H9 (cell line): Measurements from ENCODE around the gene MGLL. TPM values are rescaled to one million over a fixed set of nuclear protein-coding genes. Genes with fewer than 3 reads are reported as not detected.

ENCODE experiments used
- DNase-seq: peaks from one replicate; pipeline ENCODE4 v3.0.0-alpha.2; 2017
- H2AFZ ChIP-seq: one replicate; pipeline ENCODE4 v1.6.1; 2013; ENCODE audit warnings: mild to moderate bottlenecking, low read length, control low read depth, moderate library complexity
- H2AK5ac ChIP-seq: 2 replicates; pipeline ENCODE4 v1.6.1; 2013; ENCODE audit warnings: low read length, control low read depth, mixed read lengths; ENCODE audit not compliant: insufficient read length
- H2BK120ac ChIP-seq: one replicate; pipeline ENCODE4 v1.6.1; 2013; ENCODE audit warnings: low read depth, mild to moderate bottlenecking, low read length, control low read depth, inconsistent platforms; ENCODE audit not compliant: poor library complexity, severe bottlenecking
- H2BK12ac ChIP-seq: 2 replicates; pipeline ENCODE4 v1.6.1; 2013; ENCODE audit warnings: low read length, control low read depth, mixed read lengths, low read depth; ENCODE audit not compliant: insufficient read length
- H2BK15ac ChIP-seq: 2 replicates; pipeline ENCODE4 v1.6.1; 2013; ENCODE audit warnings: low read depth, low read length, control low read depth
- H2BK20ac ChIP-seq: one replicate; pipeline ENCODE4 v1.6.1; 2013; ENCODE audit warnings: low read depth, mild to moderate bottlenecking, low read length, control low read depth, inconsistent platforms; ENCODE audit not compliant: poor library complexity, severe bottlenecking
- H2BK5ac ChIP-seq: 2 replicates; pipeline ENCODE4 v1.6.1; 2013; ENCODE audit warnings: low read length, control low read depth, mixed read lengths; ENCODE audit not compliant: insufficient read length
- H3K14ac ChIP-seq: 2 replicates; pipeline ENCODE4 v1.6.1; 2013; ENCODE audit warnings: low read length, control low read depth; ENCODE audit not compliant: insufficient read depth
- H3K18ac ChIP-seq: 2 replicates; pipeline ENCODE4 v1.6.1; 2013; ENCODE audit warnings: low read depth, mild to moderate bottlenecking, mixed read lengths, low read length, control low read depth; ENCODE audit not compliant: insufficient read length
- H3K23ac ChIP-seq: 2 replicates; pipeline ENCODE4 v1.6.1; 2013; ENCODE audit warnings: low read length, control low read depth, mixed read lengths, low read depth; ENCODE audit not compliant: insufficient read length
- H3K23me2 ChIP-seq: 2 replicates; pipeline ENCODE4 v1.6.1; 2013; ENCODE audit warnings: low read depth, mild to moderate bottlenecking, mixed read lengths, low read length, control low read depth; ENCODE audit not compliant: insufficient read length, poor library complexity, severe bottlenecking
- H3K27ac ChIP-seq: 2 replicates; pipeline ENCODE4 v1.5.1; 2013; ENCODE audit warnings: low read length, control low read depth, mixed read lengths, low read depth; ENCODE audit not compliant: insufficient read length
- H3K27me3 ChIP-seq: 2 replicates; pipeline ENCODE4 v1.6.1; 2013; ENCODE audit warnings: low read length, control low read depth, inconsistent platforms; ENCODE audit not compliant: insufficient read depth
- H3K4ac ChIP-seq: 2 replicates; pipeline ENCODE4 v1.6.1; 2013; ENCODE audit warnings: low read depth, mild to moderate bottlenecking, control low read depth, inconsistent platforms, low read length, moderate library complexity
- H3K4me1 ChIP-seq: 2 replicates; pipeline ENCODE4 v1.6.1; 2013; ENCODE audit warnings: low read length, control low read depth, inconsistent platforms; ENCODE audit not compliant: insufficient read depth
- H3K4me2 ChIP-seq: 2 replicates; pipeline ENCODE4 v1.6.1; 2013; ENCODE audit warnings: low read length, control low read depth, mixed read lengths; ENCODE audit not compliant: insufficient read length, insufficient read depth
- H3K56ac ChIP-seq: 2 replicates; pipeline ENCODE4 v1.6.1; 2013; ENCODE audit warnings: low read depth, mild to moderate bottlenecking, mixed read lengths, low read length, control low read depth; ENCODE audit not compliant: insufficient read length
- H3K79me1 ChIP-seq: 2 replicates; pipeline ENCODE4 v1.6.1; 2013; ENCODE audit warnings: low read depth, mild to moderate bottlenecking, moderate library complexity, low read length, control low read depth, inconsistent platforms; ENCODE audit not compliant: insufficient read depth, poor library complexity, severe bottlenecking
- H3K79me2 ChIP-seq: 2 replicates; pipeline ENCODE4 v1.6.1; 2013; ENCODE audit warnings: low read length, control low read depth, inconsistent platforms; ENCODE audit not compliant: insufficient read depth
- H3K9ac ChIP-seq: 2 replicates; pipeline ENCODE4 v1.6.1; 2013; ENCODE audit warnings: low read length, control low read depth, mixed read lengths; ENCODE audit not compliant: insufficient read length; ENCODE audit errors: extremely low read depth
- H3K9me3 ChIP-seq: one replicate; pipeline ENCODE4 v1.6.1; 2013; ENCODE audit warnings: low read depth, low read length, inconsistent platforms; ENCODE audit not compliant: control insufficient read depth
- H3T11ph ChIP-seq: one replicate; pipeline ENCODE4 v1.6.1; 2013; ENCODE audit warnings: mild to moderate bottlenecking, low read length, control low read depth, inconsistent platforms
- H4K20me1 ChIP-seq: one replicate; pipeline ENCODE4 v1.6.1; 2013; ENCODE audit not compliant: control insufficient read depth, insufficient read length, insufficient read depth
- H4K5ac ChIP-seq: 2 replicates; pipeline ENCODE4 v1.6.1; 2013; ENCODE audit warnings: low read depth, mild to moderate bottlenecking, mixed read lengths, low read length, control low read depth; ENCODE audit not compliant: insufficient read length
- H4K8ac ChIP-seq: replicated peaks from 2 replicates; pipeline ENCODE4 v1.6.1; 2013; ENCODE audit warnings: low read length, control low read depth, mixed read lengths, low read depth; ENCODE audit not compliant: insufficient read length
- H4K91ac ChIP-seq: 2 replicates; pipeline ENCODE4 v1.6.1; 2013; ENCODE audit warnings: low read depth, mild to moderate bottlenecking, moderate library complexity, mixed read lengths, low read length, control low read depth; ENCODE audit not compliant: insufficient read length
- H3K27ac Mint-ChIP-seq, 3 experiments: 2 replicates in 2 of 3; 3 replicates in 1 of 3; pipeline ENCODE4 v1.8.0; 2020 to 2021; ENCODE audit warnings: mixed read lengths in 3 of 3, mild to moderate bottlenecking in 1 of 3, moderate library complexity in 1 of 3
- H3K27me3 Mint-ChIP-seq: 2 replicates; pipeline ENCODE4 v1.8.0; 2021; ENCODE audit warnings: low read depth, mild to moderate bottlenecking, moderate library complexity, mixed read lengths
- H3K36me3 Mint-ChIP-seq, 3 experiments: 2 replicates in 2 of 3; 3 replicates in 1 of 3; pipeline ENCODE4 v1.8.0; 2020 to 2021; ENCODE audit warnings: low read depth in 3 of 3, mixed read lengths in 3 of 3; ENCODE audit not compliant: insufficient read depth in 1 of 3
- H3K4me1 Mint-ChIP-seq, 2 experiments: 2 replicates each; pipeline ENCODE4 v1.8.0; 2020; ENCODE audit warnings: mixed read lengths in 2 of 2
- H3K4me3 Mint-ChIP-seq, 2 experiments: 2 replicates in 1 of 2; 3 replicates in 1 of 2; pipeline ENCODE4 v1.8.0; 2020 to 2021; ENCODE audit warnings: mild to moderate bottlenecking in 2 of 2, mixed read lengths in 2 of 2, moderate library complexity in 1 of 2
- H3K9me3 Mint-ChIP-seq, 2 experiments: 2 replicates in 1 of 2; 3 replicates in 1 of 2; pipeline ENCODE4 v1.8.0; 2020; ENCODE audit warnings: mild to moderate bottlenecking in 2 of 2, mixed read lengths in 2 of 2, moderate library complexity in 1 of 2
- WGBS: extraction: QIAGEN DNeasy Blood & Tissue Kit; methylation state at CpG from one replicate; pipeline ENCODE4 v1.1.7; 2013; ENCODE audit warnings: missing lambda C conversion rate, low lambda C conversion rate, mixed read lengths; ENCODE audit not compliant: insufficient read length; ENCODE audit errors: extremely low coverage; 5-methylcytosine and 5-hydroxymethylcytosine counted together
- total RNA-seq: library from RNA; stranded (reverse); gene quantifications from 2 replicates; pipeline ENCODE4 v1.2.1, GENCODE V29; 2021
- TF ChIP-seq, protein P1 (sequence below): fragments of 200-600 bp; sonication (generic); conservative IDR thresholded peaks from 3 replicates; pipeline ENCODE4 v1.8.0; 2021; ENCODE audit warnings: antibody characterized with exemption, mild to moderate bottlenecking

The MGLL gene
- total RNA-seq, 1 experiment from 2014 or later = 0.11 TPM

- H2BK15ac ChIP-seq = no peak overlapping the region
- H4K5ac ChIP-seq = no peak overlapping the region
- H2BK5ac ChIP-seq = no peak overlapping the region
- WGBS = no CpG with 5 or more reads among the region's 9 CpGs
- no peaks in the 10 kb centered on the region for H3K4me1 ChIP-seq
- H2AFZ ChIP-seq = no peak overlapping the region
- H3K79me2 ChIP-seq = no peaks in the 10 kb centered on the region
- DNase-seq = no peak
- TF ChIP-seq, protein P1, sequence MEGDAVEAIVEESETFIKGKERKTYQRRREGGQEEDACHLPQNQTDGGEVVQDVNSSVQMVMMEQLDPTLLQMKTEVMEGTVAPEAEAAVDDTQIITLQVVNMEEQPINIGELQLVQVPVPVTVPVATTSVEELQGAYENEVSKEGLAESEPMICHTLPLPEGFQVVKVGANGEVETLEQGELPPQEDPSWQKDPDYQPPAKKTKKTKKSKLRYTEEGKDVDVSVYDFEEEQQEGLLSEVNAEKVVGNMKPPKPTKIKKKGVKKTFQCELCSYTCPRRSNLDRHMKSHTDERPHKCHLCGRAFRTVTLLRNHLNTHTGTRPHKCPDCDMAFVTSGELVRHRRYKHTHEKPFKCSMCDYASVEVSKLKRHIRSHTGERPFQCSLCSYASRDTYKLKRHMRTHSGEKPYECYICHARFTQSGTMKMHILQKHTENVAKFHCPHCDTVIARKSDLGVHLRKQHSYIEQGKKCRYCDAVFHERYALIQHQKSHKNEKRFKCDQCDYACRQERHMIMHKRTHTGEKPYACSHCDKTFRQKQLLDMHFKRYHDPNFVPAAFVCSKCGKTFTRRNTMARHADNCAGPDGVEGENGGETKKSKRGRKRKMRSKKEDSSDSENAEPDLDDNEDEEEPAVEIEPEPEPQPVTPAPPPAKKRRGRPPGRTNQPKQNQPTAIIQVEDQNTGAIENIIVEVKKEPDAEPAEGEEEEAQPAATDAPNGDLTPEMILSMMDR = no peak
- no peak overlapping the region for H3K23ac ChIP-seq
- no peak overlapping the region for H3K4ac ChIP-seq
- H3K23me2 ChIP-seq = no peaks in the 10 kb centered on the region
- H2AK5ac ChIP-seq = no peak overlapping the region
- no peak overlapping the region for H4K91ac ChIP-seq
- Mint-ChIP-seq H3K27ac (no peak overlapping the region), H3K9me3 (no peaks in the 10 kb centered on the region), H3K4me1 (peaks cover 0 to 4% of the 10 kb centered on the region in 2 experiments; a peak in 1 of 4 replicates), H3K27me3 (no peaks in the 10 kb centered on the region), H3K36me3 (no peaks in the 10 kb centered on the region), H3K4me3 (no peak overlapping the region)
- H3K27ac ChIP-seq = no peak overlapping the region
- H4K20me1 ChIP-seq = no peaks in the 10 kb centered on the region
- H3K9ac ChIP-seq = no peak overlapping the region
- no peaks in the 10 kb centered on the region for H3K79me1 ChIP-seq
- H3K27me3 ChIP-seq = no peaks in the 10 kb centered on the region
- no peak overlapping the region for H3K56ac ChIP-seq
- H3K18ac ChIP-seq = no peak overlapping the region
- H2BK12ac ChIP-seq = no peak overlapping the region
- H2BK20ac ChIP-seq = no peak overlapping the region
- no peak overlapping the region for H4K8ac ChIP-seq
- H3K9me3 ChIP-seq = no peaks in the 10 kb centered on the region
- no peak overlapping the region for H3K4me2 ChIP-seq
- H3T11ph ChIP-seq = no peak overlapping the region
- no peak overlapping the region for H2BK120ac ChIP-seq
- H3K14ac ChIP-seq = no peak overlapping the region
Observed at GRCh38 chr3:127783166-127783565, 39.1 kb downstream of the MGLL start.
